Left ventricle myocardium superior (tissue), 1 donor: ENCODE results near the gene AFG3L2. TPM values are rescaled to one million over a fixed set of nuclear protein-coding genes. Genes with fewer than 3 reads are reported as not detected.
"Not testable (repeated sequence)": the region's sequence is repeated elsewhere in the genome, so short reads cannot be mapped to it uniquely, and the experiment has no call there.

Experiments
- ATAC-seq: fragments of 200-7000 bp; cut with Tn5 transposase; one replicate; pipeline ENCODE4 v1.9.1; 2020; ENCODE audit warnings: mild to moderate bottlenecking, moderate library complexity
- DNase-seq: peaks from one replicate; pipeline ENCODE4 v3.0.0-alpha.2; 2020
- intact Hi-C: fragments of 100-400 bp; cut with micrococcal nuclease; formaldehyde crosslinking; loops from one replicate; pipeline ENCODE4 v1.11.0; 2022
- total RNA-seq: library from RNA; stranded (reverse); fragmentation: NEBNext Ultra II Directional; extraction: Animal tissue kit (Norgen Biotek cat#: 25700); gene quantifications from one replicate; pipeline ENCODE4 v1.2.1, GENCODE V29; 2021
- donor health status: DM: no; HTN: yes; CAD: no; lungs with severe emphysema.

AFG3L2 gene
- total RNA-seq, 1 donor from 2014 or later, result 143 TPM

DNA sequence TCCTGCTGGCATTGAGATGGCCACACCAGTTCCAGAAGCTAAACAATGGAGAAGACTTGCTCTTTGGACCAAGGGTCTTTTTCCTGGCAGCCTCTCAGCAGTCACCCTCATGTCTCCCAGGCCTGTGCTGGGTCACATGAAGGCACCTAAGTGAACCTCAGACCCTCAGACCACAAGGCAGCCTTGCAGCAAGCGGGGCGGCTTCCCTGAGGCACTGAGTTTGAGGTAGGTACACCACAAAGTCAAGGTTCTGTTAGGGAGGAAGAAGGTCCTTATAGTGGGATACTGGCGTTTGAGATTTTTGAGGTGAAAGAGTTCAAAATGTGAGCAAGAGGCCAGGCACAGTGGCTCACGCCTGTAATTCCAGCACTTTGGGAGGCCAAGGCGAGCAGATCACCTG lies 22.2 kb upstream of the AFG3L2 start:
- ATAC-seq, result no peak
- DNase-seq, result no peak
- intact Hi-C loops, result no loop called here

DNA sequence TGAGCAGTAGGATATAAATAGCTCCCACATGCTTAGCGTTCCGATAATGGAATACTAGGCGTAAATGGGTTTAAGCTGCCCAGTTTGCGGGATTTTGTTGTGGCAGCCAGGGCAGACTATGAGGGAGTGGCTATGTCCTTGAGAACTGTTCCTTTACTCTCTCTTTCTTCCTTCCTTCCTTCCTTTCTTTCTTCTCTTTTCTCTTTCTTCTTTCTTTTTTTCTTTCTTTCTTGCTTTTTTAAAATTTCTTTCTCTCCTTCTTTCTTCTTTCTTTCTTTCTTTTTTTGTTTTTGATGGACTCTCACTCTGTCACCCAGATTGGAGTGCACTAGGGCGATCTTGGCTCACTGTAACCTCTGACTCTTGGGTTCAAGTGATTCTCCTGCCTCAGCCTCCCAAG lies 21.6 kb upstream of the AFG3L2 start:
- no peak for DNase-seq
- intact Hi-C loops, result no loop called here
- no peak for ATAC-seq

DNA sequence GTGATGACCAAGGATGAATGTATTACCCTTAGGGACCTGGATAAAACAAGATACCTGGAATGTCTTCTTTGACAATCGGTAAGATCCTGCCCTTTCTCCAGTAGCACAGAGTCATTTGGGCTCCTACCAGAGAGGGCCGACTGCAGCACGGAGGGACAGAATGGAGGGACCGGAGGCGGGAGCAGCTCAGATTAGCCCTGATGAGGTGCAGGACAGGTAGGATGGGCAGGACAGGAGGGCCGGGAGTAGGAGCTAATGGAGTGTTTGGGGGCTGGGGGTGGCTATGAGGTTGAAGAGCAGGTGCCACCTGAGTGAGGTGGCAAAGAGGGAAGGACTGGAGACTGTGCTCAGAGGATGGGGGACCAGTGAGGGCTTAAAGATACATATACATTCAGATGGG lies 20.8 kb upstream of the AFG3L2 start:
- intact Hi-C loops, result no loop called here
- no peak for DNase-seq
- no peak for ATAC-seq

DNA sequence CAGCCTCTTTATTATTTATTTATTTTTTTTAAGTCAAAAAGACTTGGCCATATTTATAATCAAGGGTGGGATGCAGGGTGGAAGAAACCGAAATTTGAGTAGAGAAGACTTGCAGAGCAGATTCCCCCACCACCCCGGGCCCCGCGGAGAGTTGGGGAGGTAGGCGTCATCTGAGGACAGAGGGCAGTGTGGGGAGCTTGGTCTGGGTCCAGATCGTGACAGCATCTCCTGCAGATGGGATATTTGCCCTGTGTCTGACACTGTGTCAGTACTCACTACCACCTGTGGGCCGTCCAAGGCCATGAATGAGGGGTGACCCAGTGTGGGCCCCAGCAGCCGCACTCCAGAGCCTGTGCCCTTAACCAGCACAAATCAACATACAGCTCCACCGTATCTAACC lies 20.2 kb upstream of the AFG3L2 start:
- ATAC-seq, result no peak
- DNase-seq, result no peak
- intact Hi-C loops, result no loop called here

DNA sequence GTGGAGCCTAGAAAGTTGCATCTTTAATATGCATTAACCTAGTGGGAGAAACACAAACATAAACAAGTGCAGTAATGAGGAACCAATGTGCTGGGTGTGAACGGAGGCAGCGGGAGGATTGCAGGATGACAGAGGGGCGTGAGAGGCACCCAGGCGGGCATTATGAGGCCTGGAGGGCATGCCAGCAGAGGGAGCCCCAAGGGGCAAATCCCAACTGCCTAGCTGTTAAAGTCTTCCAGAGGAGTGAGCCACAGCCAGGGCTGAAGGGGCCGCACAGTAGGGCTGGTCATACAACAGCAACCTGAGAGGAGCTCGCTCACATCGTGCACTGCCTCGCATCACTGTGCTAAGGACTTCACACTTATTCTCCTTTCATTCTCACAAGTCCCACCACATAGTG lies 17.4 kb upstream of the AFG3L2 start:
- intact Hi-C loops, result loop anchor here (5.0 kb wide), 1 partner anchor 268 kb away; no protein-coding TSS in a partner anchor
- DNase-seq (no peak), ATAC-seq (no peak)

DNA sequence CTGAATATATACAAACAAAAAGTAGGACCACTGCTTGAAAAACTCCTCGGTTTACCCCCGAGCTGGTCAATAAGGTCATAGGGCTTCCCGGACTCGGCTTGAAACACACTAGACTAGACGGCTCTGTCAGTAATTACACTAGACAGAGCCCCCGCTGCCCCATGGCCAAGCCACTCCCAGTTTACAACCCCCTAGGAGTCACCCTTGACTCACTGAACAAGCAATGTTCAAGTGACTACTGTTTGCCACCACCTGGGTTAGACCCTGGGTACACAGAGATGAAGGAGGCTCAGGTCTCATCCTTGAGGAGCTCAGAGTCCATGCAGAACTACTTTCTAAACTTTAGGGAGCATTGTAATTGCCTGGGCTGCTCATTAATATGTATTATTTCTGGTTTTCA lies 17.0 kb upstream of the AFG3L2 start:
- intact Hi-C loops, result loop anchor here (5.0 kb wide), 1 partner anchor 268 kb away; no protein-coding TSS in a partner anchor
- ATAC-seq, result no peak
- no peak for DNase-seq

DNA sequence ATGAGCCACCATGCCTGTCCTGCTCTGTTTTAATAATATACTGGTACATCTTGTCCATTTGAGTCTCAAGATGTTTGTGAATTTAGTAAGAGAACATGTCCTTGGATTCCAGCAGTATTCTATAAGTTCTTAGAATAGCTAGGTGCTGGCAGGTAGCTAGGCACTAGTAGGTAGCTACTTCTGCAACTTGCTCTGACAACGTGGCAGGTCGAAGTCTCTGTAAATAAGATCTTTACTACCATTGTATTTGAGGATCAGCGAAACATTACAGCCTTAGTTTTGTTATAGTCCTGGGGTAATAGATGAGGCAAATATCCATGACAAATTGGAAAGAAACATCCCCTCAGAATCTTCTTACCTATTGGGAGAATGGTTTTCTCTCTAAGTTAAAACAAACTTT lies 16.5 kb upstream of the AFG3L2 start:
- ATAC-seq, result no peak
- DNase-seq, result no peak
- intact Hi-C loops, result loop anchor here (5.0 kb wide), 1 partner anchor 269 kb away; no protein-coding TSS in a partner anchor

DNA sequence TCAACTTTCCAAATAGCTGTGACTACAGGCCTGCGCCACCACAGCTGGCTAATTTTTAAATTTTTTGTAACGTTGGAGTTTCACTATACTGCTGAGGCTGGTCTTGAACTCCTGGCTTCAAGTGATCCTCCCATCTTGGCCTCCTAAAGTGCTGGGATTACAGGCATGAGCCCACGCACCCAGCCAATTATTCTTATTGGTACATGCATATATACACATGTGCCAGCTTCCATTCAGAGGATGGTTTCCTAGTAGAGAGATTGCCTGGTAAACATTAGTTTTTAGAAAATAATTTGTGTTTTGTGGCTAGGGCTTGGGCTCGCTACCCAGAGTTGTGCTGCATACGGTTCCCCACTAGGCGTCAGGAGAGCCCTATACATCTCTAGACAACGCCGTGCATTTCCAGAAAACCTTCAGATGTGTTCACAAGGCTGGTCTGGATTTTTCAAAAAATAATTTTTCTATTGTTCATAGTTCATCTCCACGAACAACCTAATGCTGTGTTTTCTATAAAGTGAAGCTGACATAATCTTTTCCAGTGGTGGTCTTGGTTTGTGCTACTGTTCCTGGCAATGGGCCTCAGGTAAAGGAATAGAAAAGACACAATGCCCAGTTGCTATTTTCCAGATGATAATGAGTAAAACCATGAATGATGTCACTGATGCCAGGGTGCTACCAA lies 14.6 kb upstream of the AFG3L2 start:
- intact Hi-C loops, result loop anchor here (5.0 kb wide), 1 partner anchor 271 kb away; no protein-coding TSS in a partner anchor
- peak; percentile 96 for ATAC-seq
- peak; percentile 55 for DNase-seq

DNA sequence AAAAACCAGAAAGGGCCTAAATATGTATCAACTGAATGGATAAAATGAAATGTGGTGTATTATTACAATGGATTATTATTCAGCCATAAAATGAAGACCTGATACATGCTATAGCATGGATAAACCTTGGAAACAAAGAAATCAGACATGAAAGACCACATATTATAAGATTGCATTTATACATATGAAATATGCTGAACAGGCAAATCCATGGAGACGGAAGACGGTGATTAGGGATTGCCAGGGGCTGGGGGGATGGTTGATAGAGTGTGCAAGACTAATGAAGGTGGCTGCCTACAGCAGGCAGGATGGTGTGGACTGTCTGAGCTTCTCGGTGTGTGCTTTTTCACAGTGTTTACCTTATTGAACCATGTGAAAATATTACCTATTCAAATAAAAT lies 11.4 kb upstream of the AFG3L2 start:
- intact Hi-C loops, result no loop called here
- DNase-seq (no peak), ATAC-seq (no peak)

DNA sequence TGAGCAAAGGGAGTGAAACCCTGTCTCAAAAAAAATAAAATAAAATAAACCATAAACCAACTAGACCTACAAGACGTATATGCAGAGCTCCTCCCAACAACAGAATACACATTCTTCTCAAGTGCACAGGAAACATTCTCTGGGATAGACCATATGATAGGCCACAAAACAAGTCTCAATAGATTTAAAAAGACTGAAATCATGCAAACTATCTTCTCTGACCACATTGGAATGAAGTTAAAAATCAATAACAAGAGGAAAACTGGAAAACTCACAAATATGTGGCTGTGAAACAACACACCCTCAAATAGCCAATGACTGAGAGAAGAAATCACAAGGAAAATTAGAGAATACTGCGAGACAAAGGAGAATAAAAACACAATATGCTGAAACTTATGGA lies 7.2 kb upstream of the AFG3L2 start:
- DNase-seq (no peak), ATAC-seq (no peak)
- intact Hi-C loops, result no loop called here

DNA sequence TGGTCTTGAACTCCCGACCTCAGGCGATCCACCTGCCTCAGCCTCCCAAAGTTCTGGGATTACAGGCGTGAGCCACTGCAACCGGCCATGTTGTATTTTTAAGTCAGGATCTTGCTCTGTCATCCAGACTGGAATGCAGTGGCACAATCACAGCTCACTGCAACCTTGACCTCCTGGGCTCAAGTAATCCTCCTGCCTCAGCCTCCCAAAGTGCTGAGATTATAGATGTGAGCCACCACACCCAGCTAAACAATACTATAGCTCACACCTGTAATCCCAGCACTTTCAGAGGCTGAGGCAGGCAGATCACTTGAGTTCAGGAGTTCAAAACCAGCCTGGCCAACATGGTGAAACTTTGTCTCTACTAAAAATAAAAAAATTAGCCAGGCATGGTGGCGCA lies 6.7 kb upstream of the AFG3L2 start:
- intact Hi-C loops, ATAC-seq, DNase-seq: not testable (repeated sequence)

DNA sequence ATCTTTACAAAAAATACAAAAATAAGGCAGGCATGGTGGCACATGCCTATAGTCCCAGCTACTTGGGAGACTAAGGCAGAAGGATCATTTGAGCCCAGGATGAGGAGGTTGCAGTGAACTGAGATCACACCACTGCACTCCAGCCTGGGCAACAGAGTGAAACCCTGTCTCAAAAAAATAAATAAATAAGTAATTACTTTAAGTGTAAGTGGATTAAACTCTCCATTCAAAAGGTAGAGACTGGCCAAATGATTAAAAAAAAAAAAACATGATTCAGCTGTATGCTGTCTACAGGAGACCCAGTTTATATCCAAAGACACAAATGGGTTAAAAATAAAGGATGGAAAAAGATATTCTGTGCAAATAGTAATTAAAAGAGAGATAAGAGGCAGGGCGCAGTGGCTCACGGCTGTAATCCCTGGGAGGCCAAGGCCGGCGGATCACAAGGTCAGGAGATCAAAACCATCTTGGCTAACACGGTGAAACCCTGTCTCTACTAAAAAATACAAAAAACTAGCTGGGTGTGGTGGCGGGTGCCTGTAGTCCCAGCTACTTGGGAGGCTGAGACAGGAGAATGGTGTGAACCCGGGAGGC lies 5.3 kb upstream of the AFG3L2 start:
- ATAC-seq, DNase-seq, intact Hi-C loops: not testable (repeated sequence)

DNA sequence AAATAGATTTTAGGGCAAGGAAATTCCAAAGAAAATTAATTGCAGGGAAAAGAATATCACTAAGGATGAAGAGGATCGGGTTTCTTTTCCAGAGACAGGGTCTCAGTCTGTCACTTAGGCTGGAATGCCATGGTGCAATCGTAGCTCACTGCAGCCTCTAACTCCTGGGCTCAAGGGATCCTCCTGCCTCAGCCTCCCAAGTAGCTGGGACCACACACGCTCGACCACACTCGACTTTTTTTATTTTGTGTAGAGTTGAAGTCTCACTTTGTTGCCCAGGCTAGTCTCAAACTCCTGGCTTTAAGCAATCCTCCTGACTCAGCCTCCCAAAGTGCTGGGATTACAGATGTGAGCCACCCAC lies 1.2 kb upstream of the AFG3L2 start:
- DNase-seq, intact Hi-C loops: not testable (repeated sequence)

DNA sequence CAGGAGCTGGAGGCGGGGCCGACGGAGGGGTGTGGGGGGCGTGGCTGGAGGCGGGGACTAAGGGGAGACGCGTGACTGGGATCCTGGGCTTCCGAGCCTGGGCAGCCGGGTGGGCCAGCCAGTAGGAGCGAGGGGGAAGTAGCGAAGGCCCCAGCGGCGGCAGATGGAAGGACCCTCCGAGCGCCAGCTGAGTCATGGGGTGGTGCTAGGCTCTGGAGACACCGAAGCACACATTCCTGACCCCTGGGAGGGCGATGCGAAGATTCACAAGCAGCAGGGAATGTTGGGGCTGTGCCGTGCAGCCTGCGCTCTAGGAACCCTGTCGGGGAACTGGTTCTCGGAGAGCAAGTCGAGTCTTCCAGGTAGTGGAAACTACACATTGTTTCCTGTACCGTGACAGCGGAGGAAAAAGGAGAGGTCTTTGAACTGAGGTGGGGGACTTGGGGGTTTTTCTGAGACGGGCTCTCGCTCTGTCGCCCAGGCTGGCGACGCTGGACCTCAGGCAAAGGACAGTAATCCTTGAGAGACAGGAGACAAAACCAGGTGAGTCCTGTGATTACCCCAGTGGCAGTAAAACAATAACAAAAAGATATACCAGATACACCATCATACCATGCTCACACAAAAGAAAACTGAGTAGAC lies 650 bp upstream of the AFG3L2 start:
- ATAC-seq (no peak), DNase-seq (no peak)
- intact Hi-C loops, result no loop called here

More for the DNA sequence above, 1.2 kb upstream of the AFG3L2 start:
- ATAC-seq, result not testable (repeated sequence)

DNA sequence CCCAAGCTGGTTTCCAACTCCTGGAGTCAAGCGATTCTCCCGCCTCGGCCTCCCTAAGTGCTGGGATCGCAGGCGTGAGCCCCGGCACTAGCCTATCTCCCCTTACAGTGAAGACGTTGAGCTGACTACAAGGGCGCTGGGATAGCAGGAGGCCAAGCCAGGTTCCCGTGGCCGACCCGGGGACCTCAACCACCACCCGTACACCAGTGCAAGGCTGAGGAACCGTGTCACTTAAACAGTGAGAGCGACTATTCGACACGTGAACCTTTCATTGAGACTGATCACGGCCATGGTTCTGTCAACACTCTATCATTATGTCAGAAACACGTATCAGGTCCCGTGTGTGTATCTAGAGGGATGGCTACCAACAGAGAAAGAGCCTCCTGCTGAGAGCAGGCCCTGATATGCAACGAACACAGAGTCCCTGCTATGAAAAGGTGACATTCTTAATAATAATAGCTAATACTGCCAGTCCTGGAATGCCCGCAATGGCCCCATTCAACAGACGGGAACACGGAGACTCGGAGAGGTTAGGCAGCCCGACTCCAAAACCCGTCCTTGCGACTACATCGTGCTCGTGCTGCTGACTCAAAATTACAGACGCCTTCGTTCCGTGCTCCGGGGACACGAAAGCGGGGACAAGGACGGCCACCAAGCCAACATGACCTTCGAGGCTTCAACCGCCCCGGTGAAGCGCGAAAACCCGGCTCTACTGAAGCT lies 833 bp downstream of the AFG3L2 start:
- intact Hi-C loops, result no loop called here
- DNase-seq (peak; percentile 74), ATAC-seq (peak; percentile 36)

DNA sequence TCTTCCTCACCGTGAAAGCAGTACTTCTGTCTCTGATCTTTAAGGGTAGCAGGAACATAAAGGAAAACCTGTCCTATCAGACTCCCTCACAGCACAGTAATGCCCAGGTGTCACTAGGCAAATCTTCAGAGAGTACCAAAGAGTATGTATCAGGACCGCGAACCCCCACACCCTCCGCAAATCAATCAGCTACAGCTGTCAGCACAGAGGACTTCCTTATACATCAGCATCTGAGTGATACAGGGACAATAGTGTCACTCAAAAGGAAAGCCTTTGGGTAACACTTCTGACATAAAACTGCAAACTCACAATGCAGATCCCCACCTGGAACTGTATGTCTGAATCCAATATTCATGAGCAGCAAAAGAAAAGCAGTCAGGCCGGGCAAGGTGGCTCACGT lies 2.6 kb downstream of the AFG3L2 start:
- no peak for ATAC-seq
- intact Hi-C loops, result no loop called here

DNA sequence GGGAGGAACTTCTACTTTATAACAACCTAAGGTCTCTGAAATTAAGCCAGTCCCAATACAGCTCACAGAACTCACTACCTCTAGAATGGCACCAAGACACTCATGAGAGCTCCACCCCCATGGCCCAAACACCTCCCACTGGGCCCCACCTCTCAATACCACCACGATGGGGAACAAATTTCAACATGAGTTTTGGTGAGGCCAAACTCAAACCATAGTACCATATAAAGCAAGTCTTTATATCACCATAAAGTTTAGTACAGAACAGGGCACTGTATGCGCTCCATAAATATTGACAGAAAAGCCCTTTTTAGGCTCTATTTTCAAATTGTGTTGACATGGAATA lies 3.3 kb downstream of the AFG3L2 start:
- DNase-seq, result no peak
- intact Hi-C loops, result no loop called here

More for the DNA sequence above, 2.6 kb downstream of the AFG3L2 start:
- DNase-seq, result no peak

DNA sequence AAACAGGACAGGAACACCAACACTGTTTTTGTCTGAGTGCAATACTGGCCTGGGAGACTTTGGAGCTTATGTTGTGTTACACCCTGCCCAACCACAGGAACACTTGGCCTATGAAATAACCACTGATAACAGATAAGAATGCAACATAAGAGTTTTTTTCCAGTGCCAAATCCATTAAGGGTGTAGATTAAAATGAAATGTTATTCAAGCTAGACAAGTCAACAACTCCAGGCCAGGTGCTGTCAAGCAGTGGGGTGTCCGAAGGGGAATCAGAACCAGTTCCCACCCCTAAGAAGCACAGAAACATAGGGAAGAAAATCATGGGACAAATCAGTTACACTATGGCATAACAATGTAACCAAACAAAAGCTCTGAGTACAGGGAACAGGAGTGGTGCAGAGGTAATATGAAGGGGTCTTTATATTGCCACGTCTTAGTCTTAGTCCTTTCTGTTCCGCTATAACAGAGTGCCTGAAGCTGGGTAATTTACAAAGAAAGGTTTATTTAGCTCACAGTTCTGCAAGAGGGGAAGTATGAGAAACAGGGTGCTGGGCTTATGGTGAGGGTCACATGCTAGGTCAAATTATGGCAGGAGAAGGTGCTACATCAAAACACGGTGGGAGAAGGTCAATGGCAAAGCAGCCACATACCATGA lies 3.8 kb downstream of the AFG3L2 start:
- no peak for DNase-seq

More for the DNA sequence above, 3.3 kb downstream of the AFG3L2 start:
- no peak for ATAC-seq

DNA sequence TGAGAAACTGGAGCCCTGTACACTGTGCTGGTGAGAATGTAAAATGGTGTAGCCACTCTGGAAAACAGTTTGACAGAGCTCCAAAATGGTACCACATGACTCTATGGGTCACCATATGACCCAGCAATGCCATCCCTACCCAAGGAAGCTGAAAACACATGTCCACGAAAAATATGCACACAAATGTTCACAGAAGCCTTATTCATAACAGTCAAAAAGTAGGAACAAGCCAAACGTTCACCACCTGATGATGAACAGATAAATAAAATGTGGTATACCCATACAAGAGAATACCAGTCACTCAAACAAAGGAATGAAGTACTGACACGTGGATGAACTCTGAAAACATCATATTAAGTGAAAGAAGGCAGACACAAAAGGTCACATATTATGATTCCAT lies 4.6 kb downstream of the AFG3L2 start:
- ATAC-seq (no peak), DNase-seq (no peak)
- intact Hi-C loops, result no loop called here

More for the DNA sequence above, 3.8 kb downstream of the AFG3L2 start:
- intact Hi-C loops, result no loop called here
- ATAC-seq, result peak; percentile 7
